A549 (cell line): ENCODE data around the gene MAN1A2. TPM values are rescaled to one million over a fixed set of nuclear protein-coding genes. Genes with fewer than 3 reads are reported as not detected.

Experiments
- ATAC-seq, 2 experiments: fragments of 200-7000 bp in 1 of 2; fragments of >200 bp in 1 of 2; cut with Nextera tagmentation in 1 of 2; cut with Tn5 transposase in 1 of 2; 3 replicates each; pipeline versions ENCODE4 v1.8.0 to v1.9.1; 2018 to 2020; ENCODE audit warnings: mild to moderate bottlenecking in 1 of 2, moderate library complexity in 1 of 2
- CTCF ChIA-PET: fragments of 300-600 bp; sonication (Branson Sonifier 250); formaldehyde crosslinking; extraction: SDS; loops from one replicate; lab custom pipeline; 2021; ENCODE audit warnings: antibody characterized with exemption, inconsistent platforms; lab: Yijun Ruan, JAX
- POLR2A ChIA-PET: fragments of 350-600 bp; formaldehyde crosslinking; extraction: SDS; loops from one replicate; lab custom pipeline; 2021; ENCODE audit warnings: antibody characterized with exemption, inconsistent platforms; lab: Yijun Ruan, JAX
- DNase-seq, 2 experiments: peaks; one replicate each; pipeline versions ENCODE4 v3.0.0 to v3.0.0-alpha.2; 2011 to 2016; ENCODE audit warnings: low read depth in 1 of 2, low spot score in 1 of 2
- FAIRE-seq: peaks from 2 replicates; lab custom pipeline; 2011; peaks lifted over from hg19 to GRCh38; lab: Jason Lieb, UNC
- H3K27ac ChIP-seq, 2 experiments: fragments of >200 bp; sonication (Bioruptor Twin); formaldehyde crosslinking; 3 replicates each; pipeline ENCODE4 v1.5.1; 2016 to 2017
- H3K4me1 ChIP-seq: fragments of >200 bp; sonication (Bioruptor Twin); formaldehyde crosslinking; 3 replicates; pipeline ENCODE4 v1.6.1; 2016
- H3K4me2 ChIP-seq: fragments of >200 bp; sonication (Bioruptor Twin); formaldehyde crosslinking; 3 replicates; pipeline ENCODE4 v1.6.1; 2016
- H3K4me3 ChIP-seq: fragments of >200 bp; sonication (Bioruptor Twin); formaldehyde crosslinking; 3 replicates; pipeline ENCODE4 v1.5.1; 2016
- H3K9me3 ChIP-seq: fragments of >200 bp; sonication (Bioruptor Twin); formaldehyde crosslinking; 3 replicates; pipeline ENCODE4 v1.6.1; 2016
- BCL3 ChIP-seq: fragments of >200 bp; sonication (Bioruptor Twin); formaldehyde crosslinking; IDR thresholded peaks from 3 replicates; pipeline ENCODE4 v1.6.1; 2016
- CBX2 ChIP-seq: fragments of 200-600 bp; sonication (generic); IDR thresholded peaks from 2 replicates; pipeline ENCODE4 v1.6.1; 2016; ENCODE audit warnings: low read depth, mild to moderate bottlenecking, borderline replicate concordance
- CEBPB ChIP-seq, 2 experiments: fragments of >200 bp in 1 of 2; sonication (Bioruptor Twin) in 1 of 2; formaldehyde crosslinking in 1 of 2; IDR thresholded peaks; 2 replicates each; pipeline ENCODE4 v1.6.1; 2012 to 2016
- CHD2 ChIP-seq: fragments of 150-350 bp; IDR thresholded peaks from 2 replicates; pipeline ENCODE4 v1.6.1; 2014; ENCODE audit warnings: low read length; ENCODE audit not compliant: partially characterized antibody
- CHD4 ChIP-seq: fragments of 200-600 bp; sonication (generic); IDR thresholded peaks from 2 replicates; pipeline ENCODE4 v1.6.1; 2016; ENCODE audit warnings: antibody characterized with exemption, mild to moderate bottlenecking, borderline replicate concordance
- E2F6 ChIP-seq: IDR thresholded peaks from 2 replicates; pipeline ENCODE4 v1.6.1; 2012; ENCODE audit warnings: low read depth, borderline replicate concordance
- EHMT2 ChIP-seq: fragments of 200-600 bp; sonication (generic); IDR thresholded peaks from 2 replicates; pipeline ENCODE4 v1.6.1; 2016; ENCODE audit warnings: antibody characterized with exemption, low read depth, mild to moderate bottlenecking, moderate library complexity
- EP300 ChIP-seq, 2 experiments: fragments of >200 bp; sonication (Bioruptor Twin); formaldehyde crosslinking; IDR thresholded peaks; 2 replicates in 1 of 2; 3 replicates in 1 of 2; pipeline ENCODE4 v1.6.1; 2016 to 2017
- FOSL2 ChIP-seq, 2 experiments: fragments of 450-650 bp in 1 of 2; fragments of >200 bp in 1 of 2; sonication (Bioruptor Twin) in 1 of 2; formaldehyde crosslinking; IDR thresholded peaks; 2 replicates each; pipeline versions ENCODE4 v1.5.0 to v1.6.1; 2016 to 2020; ENCODE audit warnings: mild to moderate bottlenecking in 1 of 2, moderate library complexity in 1 of 2
- HMGXB4 ChIP-seq: fragments of 250-450 bp; sonication (Bioruptor Pico); IDR thresholded peaks from 2 replicates; pipeline ENCODE4 v1.5.0; 2021; ENCODE audit warnings: mild to moderate bottlenecking, moderate library complexity, borderline replicate concordance
- HOXA7 ChIP-seq: fragments of 250-450 bp; sonication (Bioruptor Pico); IDR thresholded peaks from 2 replicates; pipeline ENCODE4 v1.5.0; 2020; ENCODE audit warnings: mild to moderate bottlenecking, moderate library complexity
- HOXB13 ChIP-seq: fragments of 250-450 bp; sonication (Bioruptor Pico); IDR thresholded peaks from 2 replicates; pipeline ENCODE4 v1.5.0; 2020; ENCODE audit warnings: low read depth, mild to moderate bottlenecking, moderate library complexity
- HOXB5 ChIP-seq: fragments of 250-450 bp; sonication (Bioruptor Pico); IDR thresholded peaks from 2 replicates; pipeline ENCODE4 v1.5.0; 2020; ENCODE audit warnings: mild to moderate bottlenecking, moderate library complexity
- KDM1A ChIP-seq: fragments of 200-600 bp; sonication (generic); IDR thresholded peaks from 2 replicates; pipeline ENCODE4 v1.6.1; 2016; ENCODE audit warnings: low read depth, mild to moderate bottlenecking
- MAZ ChIP-seq: fragments of 150-350 bp; IDR thresholded peaks from 2 replicates; pipeline ENCODE4 v1.6.1; 2014; ENCODE audit warnings: antibody characterized with exemption, low read depth, low read length, borderline replicate concordance
- NPAS2 ChIP-seq: fragments of 250-450 bp; sonication (Bioruptor Pico); IDR thresholded peaks from 2 replicates; pipeline ENCODE4 v1.8.0; 2022; ENCODE audit warnings: mild to moderate bottlenecking, moderate library complexity, borderline replicate concordance
- NR3C1 ChIP-seq: fragments of >200 bp; sonication (Bioruptor Twin); formaldehyde crosslinking; IDR thresholded peaks from 3 replicates; pipeline ENCODE4 v1.6.1; 2017
- PHF8 ChIP-seq: fragments of 200-600 bp; sonication (generic); IDR thresholded peaks from 2 replicates; pipeline ENCODE4 v1.6.1; 2016; ENCODE audit warnings: low read depth, mild to moderate bottlenecking, antibody characterized with exemption, moderate library complexity, borderline replicate concordance
- POLR2AphosphoS2 ChIP-seq: conservative IDR thresholded peaks from 2 replicates; pipeline ENCODE4 v1.6.1; 2012; ENCODE audit warnings: low read length, improper control_type of control experiment, inconsistent platforms
- RARB ChIP-seq: fragments of 250-450 bp; sonication (Bioruptor Pico); IDR thresholded peaks from 2 replicates; pipeline ENCODE4 v1.8.0; 2021; ENCODE audit warnings: mild to moderate bottlenecking, moderate library complexity
- SMC3 ChIP-seq: fragments of >200 bp; sonication (Bioruptor Twin); formaldehyde crosslinking; IDR thresholded peaks from 3 replicates; pipeline ENCODE4 v1.6.1; 2018; ENCODE audit warnings: inconsistent platforms
- WGBS: methylation state at CpG from one replicate; pipeline ENCODE4 v1.1.6; 2017; ENCODE audit errors: missing lambda C conversion rate; 5-methylcytosine and 5-hydroxymethylcytosine counted together
- polyA plus RNA-seq, 4 experiments: library from polyadenylated mRNA; depleted of rRNA in 3 of 4; stranded (reverse); fragments of >200 nt; fragmentation: RNase III in 1 of 4; extraction: RNeasy Plus Mini Kit Qiagen cat#74134 plus additional on column Dnase treatment in 1 of 4; gene quantifications; 2 replicates in 3 of 4; 3 replicates in 1 of 4; pipeline ENCODE4 v1.2.3, GENCODE V29; 2011 to 2017
- TF ChIP-seq, protein P1 (sequence below): fragments of 450-650 bp; IDR thresholded peaks from 2 replicates; pipeline ENCODE4 v1.6.1; 2014; ENCODE audit warnings: antibody characterized with exemption
- TF ChIP-seq, protein P2 (sequence below): fragments of 250-450 bp; sonication (Bioruptor Pico); IDR thresholded peaks from 2 replicates; pipeline ENCODE4 v1.5.0; 2020; ENCODE audit warnings: low read depth, mild to moderate bottlenecking, moderate library complexity
- TF ChIP-seq, protein P3 (sequence below): fragments of >200 bp; sonication (Bioruptor Twin); formaldehyde crosslinking; IDR thresholded peaks from 3 replicates; pipeline ENCODE4 v1.5.1; 2016

Gene MAN1A2
- polyA plus RNA-seq, 2 of the 4 experiments (the other 2 are of a cell fraction), result 10.2 to 18.7 TPM

- CTCF ChIA-PET, result no interaction called here
- H3K4me3 ChIP-seq, result no peak overlapping the region
- POLR2A ChIA-PET, result no interaction called here
- no peak overlapping the region for H3K4me2 ChIP-seq
- no peaks in the 10 kb centered on the region for H3K9me3 ChIP-seq
- WGBS, result 56% methylated on average over 1 of the region's 1 CpG
- no peak for DNase-seq
- no peak overlapping the region for H3K27ac ChIP-seq
- TF ChIP-seq CHD2 (no peak), NR3C1 (no peak), CBX2 (no peak), NPAS2 (CRISPR knock-in tag) (no peak), FOSL2 (IDR thresholded peaks at IDR 0.05) (no peak), FOSL2 (CRISPR knock-in tag; IDR thresholded peaks at IDR 0.05) (no peak), HMGXB4 (CRISPR knock-in tag) (no peak), SMC3 (no peak), KDM1A (no peak), EHMT2 (no peak), RARB (no peak), HOXB5 (no peak), E2F6 (no peak), HOXB13 (CRISPR knock-in tag) (no peak), PHF8 (no peak)
- TF ChIP-seq, protein P1, sequence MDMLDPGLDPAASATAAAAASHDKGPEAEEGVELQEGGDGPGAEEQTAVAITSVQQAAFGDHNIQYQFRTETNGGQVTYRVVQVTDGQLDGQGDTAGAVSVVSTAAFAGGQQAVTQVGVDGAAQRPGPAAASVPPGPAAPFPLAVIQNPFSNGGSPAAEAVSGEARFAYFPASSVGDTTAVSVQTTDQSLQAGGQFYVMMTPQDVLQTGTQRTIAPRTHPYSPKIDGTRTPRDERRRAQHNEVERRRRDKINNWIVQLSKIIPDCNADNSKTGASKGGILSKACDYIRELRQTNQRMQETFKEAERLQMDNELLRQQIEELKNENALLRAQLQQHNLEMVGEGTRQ, result no peak
- TF ChIP-seq, protein P2, sequence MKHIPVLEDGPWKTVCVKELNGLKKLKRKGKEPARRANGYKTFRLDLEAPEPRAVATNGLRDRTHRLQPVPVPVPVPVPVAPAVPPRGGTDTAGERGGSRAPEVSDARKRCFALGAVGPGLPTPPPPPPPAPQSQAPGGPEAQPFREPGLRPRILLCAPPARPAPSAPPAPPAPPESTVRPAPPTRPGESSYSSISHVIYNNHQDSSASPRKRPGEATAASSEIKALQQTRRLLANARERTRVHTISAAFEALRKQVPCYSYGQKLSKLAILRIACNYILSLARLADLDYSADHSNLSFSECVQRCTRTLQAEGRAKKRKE (CRISPR knock-in tag), result no peak
- TF ChIP-seq, protein P3, sequence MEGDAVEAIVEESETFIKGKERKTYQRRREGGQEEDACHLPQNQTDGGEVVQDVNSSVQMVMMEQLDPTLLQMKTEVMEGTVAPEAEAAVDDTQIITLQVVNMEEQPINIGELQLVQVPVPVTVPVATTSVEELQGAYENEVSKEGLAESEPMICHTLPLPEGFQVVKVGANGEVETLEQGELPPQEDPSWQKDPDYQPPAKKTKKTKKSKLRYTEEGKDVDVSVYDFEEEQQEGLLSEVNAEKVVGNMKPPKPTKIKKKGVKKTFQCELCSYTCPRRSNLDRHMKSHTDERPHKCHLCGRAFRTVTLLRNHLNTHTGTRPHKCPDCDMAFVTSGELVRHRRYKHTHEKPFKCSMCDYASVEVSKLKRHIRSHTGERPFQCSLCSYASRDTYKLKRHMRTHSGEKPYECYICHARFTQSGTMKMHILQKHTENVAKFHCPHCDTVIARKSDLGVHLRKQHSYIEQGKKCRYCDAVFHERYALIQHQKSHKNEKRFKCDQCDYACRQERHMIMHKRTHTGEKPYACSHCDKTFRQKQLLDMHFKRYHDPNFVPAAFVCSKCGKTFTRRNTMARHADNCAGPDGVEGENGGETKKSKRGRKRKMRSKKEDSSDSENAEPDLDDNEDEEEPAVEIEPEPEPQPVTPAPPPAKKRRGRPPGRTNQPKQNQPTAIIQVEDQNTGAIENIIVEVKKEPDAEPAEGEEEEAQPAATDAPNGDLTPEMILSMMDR, result no peak
- H3K4me1 ChIP-seq, result no peaks in the 10 kb centered on the region
- no peak for FAIRE-seq
- no peak for ATAC-seq
Measured at GRCh38 chr1:117318011-117318410, 49.2 kb upstream of the MAN1A2 start.

DNA sequence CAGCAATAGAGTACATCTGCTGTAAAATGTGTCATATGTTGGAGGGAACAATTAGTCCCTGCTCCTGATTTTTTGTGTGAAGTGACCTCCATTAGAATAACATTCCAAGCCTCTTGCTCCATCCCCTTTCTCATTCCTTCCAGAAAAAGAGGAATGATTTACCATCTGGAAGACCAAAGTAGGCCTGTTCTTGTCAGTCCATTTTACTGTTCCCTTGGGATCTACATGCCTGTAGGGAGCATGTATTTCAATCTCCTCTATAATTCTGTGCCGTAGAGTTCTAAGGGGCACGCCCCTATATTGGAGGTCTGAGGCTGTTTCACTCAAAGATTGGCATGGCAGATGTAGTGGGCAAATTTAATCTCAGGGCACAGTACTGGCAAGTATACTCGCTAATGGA is 48.8 kb upstream of the MAN1A2 start:
- no peak overlapping the region for H3K27ac ChIP-seq
- WGBS, result 40% methylated on average over 3 of the region's 3 CpGs
- H3K4me3 ChIP-seq, result no peak overlapping the region
- POLR2A ChIA-PET, result no interaction called here
- no peak for TF ChIP-seq POLR2AphosphoS2
- TF ChIP-seq CHD4, result no peak
- TF ChIP-seq CBX2, result no peak
- no peak for TF ChIP-seq MAZ
- TF ChIP-seq KDM1A, result no peak
- TF ChIP-seq HOXA7, result no peak
- TF ChIP-seq BCL3, result no peak
- TF ChIP-seq EP300 (IDR thresholded peaks at IDR 0.05), result no peak
- no peak for TF ChIP-seq CEBPB (IDR thresholded peaks at IDR 0.05)
- H3K9me3 ChIP-seq, result no peaks in the 10 kb centered on the region
- H3K4me1 ChIP-seq, result no peaks in the 10 kb centered on the region
- H3K4me2 ChIP-seq, result no peak overlapping the region
- CTCF ChIA-PET, result no interaction called here
- ATAC-seq (no peak), DNase-seq (no peak), FAIRE-seq (no peak)
